Lower lobe of right lung (tissue), 2 donors: ENCODE results near the gene MPRIP. TPM values are rescaled to one million over a fixed set of nuclear protein-coding genes. Genes with fewer than 3 reads are reported as not detected.
A peak's percentile ranks its signal among the peaks of the same experiment; 100 is the strongest.

Source experiments
- ATAC-seq, 2 donors: fragments of 200-7000 bp; cut with Tn5 transposase; one replicate each; pipeline ENCODE4 v1.9.1; 2020 to 2022; ENCODE audit warnings: mild to moderate bottlenecking in 2 of 2, moderate library complexity in 2 of 2
- DNase-seq: peaks from one replicate; pipeline ENCODE4 v3.0.0-alpha.2; 2020
- H3K27ac ChIP-seq: fragments of 200-600 bp; one replicate; pipeline ENCODE4 v1.8.0; 2022
- H3K27me3 ChIP-seq: fragments of 200-600 bp; one replicate; pipeline ENCODE4 v1.8.0; 2022; ENCODE audit warnings: low read depth
- H3K36me3 ChIP-seq: fragments of 200-600 bp; one replicate; pipeline ENCODE4 v1.8.0; 2022; ENCODE audit warnings: mild to moderate bottlenecking
- H3K4me1 ChIP-seq: fragments of 200-600 bp; one replicate; pipeline ENCODE4 v1.8.0; 2022
- H3K4me3 ChIP-seq: fragments of 200-600 bp; one replicate; pipeline ENCODE4 v1.8.0; 2022; ENCODE audit warnings: mild to moderate bottlenecking
- H3K9me3 ChIP-seq: fragments of 200-600 bp; one replicate; pipeline ENCODE4 v1.8.0; 2022
- CTCF ChIP-seq: fragments of 200-600 bp; IDR thresholded peaks from one replicate; pipeline ENCODE4 v1.8.0; 2022; ENCODE audit warnings: antibody characterized with exemption, mild to moderate bottlenecking
- intact Hi-C: fragments of 100-400 bp; cut with DNase I; formaldehyde crosslinking; loops from one replicate; pipeline ENCODE4 v1.11.0; 2022
- total RNA-seq: library from RNA; stranded (reverse); fragmentation: NEBNext Ultra II Directional; extraction: Animal tissue kit (Norgen Biotek cat#: 25700); gene quantifications from one replicate; pipeline ENCODE4 v1.2.1, GENCODE V29; 2021
- donor health status: DM: no; HTN: yes; CAD: no; lungs with severe emphysema.

The MPRIP gene
- total RNA-seq, 1 donor from 2014 or later = 232 TPM

- intact Hi-C loops = no loop called here
- DNase-seq (no peak), ATAC-seq (no peak)
Measured at GRCh38 chr17:17084941-17085340, 42.7 kb downstream of the MPRIP start.

GRCh38 chr17:17086585-17086984 is 44.3 kb downstream of the MPRIP start:
- intact Hi-C loops = no loop called here
- peaks cover 38% of the 10 kb centered on the region for H3K36me3 ChIP-seq

More at GRCh38 chr17:17084941-17085340, 42.7 kb downstream of the MPRIP start:
- TF ChIP-seq CTCF = no peak
- Histone ChIP-seq H3K27ac (no peak overlapping the region), H3K27me3 (no peaks in the 10 kb centered on the region), H3K4me1 (peaks cover 40% of the 10 kb centered on the region), H3K4me3 (no peak overlapping the region), H3K36me3 (peaks cover 41% of the 10 kb centered on the region), H3K9me3 (no peaks in the 10 kb centered on the region)

GRCh38 chr17:17087424-17088015 is 45.3 kb downstream of the MPRIP start:
- no peak for DNase-seq
- peaks cover 45% of the 10 kb centered on the region for H3K4me1 ChIP-seq

More at GRCh38 chr17:17086585-17086984, 44.3 kb downstream of the MPRIP start:
- H3K27me3 ChIP-seq = no peaks in the 10 kb centered on the region
- H3K4me1 ChIP-seq = peaks cover 44% of the 10 kb centered on the region
- DNase-seq (no peak), ATAC-seq (no peak)
- H3K4me3 ChIP-seq = no peak overlapping the region
- H3K9me3 ChIP-seq = no peaks in the 10 kb centered on the region
- H3K27ac ChIP-seq = no peak overlapping the region
- TF ChIP-seq CTCF = no peak

GRCh38 chr17:17088086-17088485 is 45.8 kb downstream of the MPRIP start:
- Histone ChIP-seq H3K27ac (no peak overlapping the region), H3K9me3 (no peaks in the 10 kb centered on the region), H3K4me1 (peaks cover 51% of the 10 kb centered on the region), H3K27me3 (no peaks in the 10 kb centered on the region), H3K36me3 (peaks cover 38% of the 10 kb centered on the region), H3K4me3 (no peak overlapping the region)
- no peak for DNase-seq
- TF ChIP-seq CTCF = no peak
- intact Hi-C loops = no loop called here
- no peak for ATAC-seq

More at GRCh38 chr17:17087424-17088015, 45.3 kb downstream of the MPRIP start:
- intact Hi-C loops = no loop called here
- no peaks in the 10 kb centered on the region for H3K9me3 ChIP-seq
- no peak for TF ChIP-seq CTCF
- peaks cover 38% of the 10 kb centered on the region for H3K36me3 ChIP-seq
- H3K4me3 ChIP-seq = no peak overlapping the region
- no peak overlapping the region for H3K27ac ChIP-seq
- no peaks in the 10 kb centered on the region for H3K27me3 ChIP-seq
- peak in 1 of 2 donors; percentile 18 for ATAC-seq

GRCh38 chr17:17088541-17089525 is 46.6 kb downstream of the MPRIP start:
- peaks cover 37% of the 10 kb centered on the region for H3K36me3 ChIP-seq
- DNase-seq (no peak), ATAC-seq (no peak)
- H3K27ac ChIP-seq = no peak overlapping the region
- no peak overlapping the region for H3K4me3 ChIP-seq
- H3K9me3 ChIP-seq = no peaks in the 10 kb centered on the region
- TF ChIP-seq CTCF = no peak
- intact Hi-C loops = no loop called here
- H3K27me3 ChIP-seq = no peaks in the 10 kb centered on the region
- peaks cover 58% of the 10 kb centered on the region for H3K4me1 ChIP-seq
